KMS-11 (cell line): ENCODE results near the gene MGAT1.

Source experiments
- H2AFZ ChIP-seq: fragments of 200-600 bp; sonication (generic); 2 replicates; pipeline ENCODE4 v1.6.1; 2016; ENCODE audit warnings: antibody characterized with exemption, mixed run types, low read depth
- H3K27ac ChIP-seq: fragments of 200-600 bp; sonication (generic); 2 replicates; pipeline ENCODE4 v1.6.1; 2016; ENCODE audit warnings: mild to moderate bottlenecking, mixed run types
- H3K27me3 ChIP-seq: fragments of 200-600 bp; sonication (generic); 2 replicates; pipeline ENCODE4 v1.6.1; 2017; ENCODE audit warnings: mild to moderate bottlenecking, low read depth, mixed run types, moderate library complexity; ENCODE audit not compliant: insufficient read depth
- H3K36me3 ChIP-seq: fragments of 200-600 bp; sonication (generic); 2 replicates; pipeline ENCODE4 v1.6.1; 2017; ENCODE audit warnings: mild to moderate bottlenecking, mixed run types; ENCODE audit not compliant: insufficient read depth
- H3K4me1 ChIP-seq: fragments of 200-600 bp; sonication (generic); 2 replicates; pipeline ENCODE4 v1.6.1; 2016; ENCODE audit warnings: mild to moderate bottlenecking, low read depth, mixed run types; ENCODE audit not compliant: poor library complexity, severe bottlenecking
- H3K4me2 ChIP-seq: fragments of 200-600 bp; sonication (generic); 2 replicates; pipeline ENCODE4 v1.7.0; 2016; ENCODE audit warnings: mild to moderate bottlenecking, mixed run types
- H3K4me3 ChIP-seq: fragments of 200-600 bp; sonication (generic); IDR thresholded peaks from 2 replicates; pipeline ENCODE4 v1.6.1; 2017; ENCODE audit warnings: low read depth, low read length, mixed read lengths; ENCODE audit not compliant: insufficient read depth
- H3K79me2 ChIP-seq: fragments of 200-600 bp; sonication (generic); 2 replicates; pipeline ENCODE4 v1.6.1; 2016; ENCODE audit warnings: low read depth, mixed run types; ENCODE audit not compliant: insufficient read depth
- H3K9ac ChIP-seq: fragments of 200-600 bp; sonication (generic); 2 replicates; pipeline ENCODE4 v1.6.1; 2016; ENCODE audit warnings: mild to moderate bottlenecking, mixed run types
- H4K20me1 ChIP-seq: fragments of 200-600 bp; sonication (generic); 2 replicates; pipeline ENCODE4 v1.6.1; 2016; ENCODE audit warnings: mild to moderate bottlenecking, mixed run types; ENCODE audit not compliant: insufficient read depth
- CTCF ChIP-seq: fragments of 200-600 bp; sonication (generic); conservative IDR thresholded peaks from 2 replicates; pipeline ENCODE4 v1.6.1; 2017; ENCODE audit warnings: low read depth, mild to moderate bottlenecking, antibody characterized with exemption, low read length, moderate library complexity, mixed read lengths

Gene MGAT1

GRCh38 chr5:180839227-180839626, 36.6 kb upstream of the MGAT1 start:
- no peaks in the 10 kb centered on the region for H3K79me2 ChIP-seq
- no peaks in the 10 kb centered on the region for H3K27me3 ChIP-seq
- H3K27ac ChIP-seq = no peak overlapping the region
- no peak overlapping the region for H3K4me2 ChIP-seq
- H3K4me1 ChIP-seq = no peaks in the 10 kb centered on the region
- no peak overlapping the region for H2AFZ ChIP-seq
- no peak for TF ChIP-seq CTCF
- H3K36me3 ChIP-seq = no peaks in the 10 kb centered on the region; the same call in 1 of the 2 replicates
- no peak overlapping the region for H3K4me3 ChIP-seq
- H4K20me1 ChIP-seq = no peaks in the 10 kb centered on the region
- no peak overlapping the region for H3K9ac ChIP-seq

GRCh38 chr5:180837478-180837877, 34.9 kb upstream of the MGAT1 start:
- no peak overlapping the region for H3K4me2 ChIP-seq
- no peak for TF ChIP-seq CTCF
- H3K27ac ChIP-seq = no peak overlapping the region
- no peak overlapping the region for H3K4me3 ChIP-seq
- no peaks in the 10 kb centered on the region for H3K27me3 ChIP-seq
- no peaks in the 10 kb centered on the region; the same call in 1 of the 2 replicates for H3K36me3 ChIP-seq
- H3K79me2 ChIP-seq = 0 out of 2 replicates have a peak, but pooled peaks cover 2% of the 10 kb centered on the region
- no peak overlapping the region for H3K9ac ChIP-seq
- H4K20me1 ChIP-seq = no peaks in the 10 kb centered on the region
- no peak overlapping the region for H2AFZ ChIP-seq
- peaks cover 9% of the 10 kb centered on the region for H3K4me1 ChIP-seq

GRCh38 chr5:180832638-180833068, 30.0 kb upstream of the MGAT1 start:
- no peak overlapping the region for H2AFZ ChIP-seq
- H3K27ac ChIP-seq = peak overlapping the region; percentile 87; the same call in 1 of the 2 replicates

GRCh38 chr5:180831139-180832093, 28.8 kb upstream of the MGAT1 start:
- Histone ChIP-seq H2AFZ (peak overlapping the region; percentile 51), H3K36me3 (no peaks in the 10 kb centered on the region; the same call in 1 of the 2 replicates), H3K4me2 (peak overlapping the region; percentile 80), H3K27me3 (no peaks in the 10 kb centered on the region), H3K4me1 (peaks cover 21% of the 10 kb centered on the region), H4K20me1 (no peaks in the 10 kb centered on the region), H3K79me2 (peaks cover 25% of the 10 kb centered on the region; the same call in 1 of the 2 replicates), H3K4me3 (no peak overlapping the region), H3K9ac (peak overlapping the region; percentile 87), H3K27ac (peak overlapping the region; percentile 87)
- no peak for TF ChIP-seq CTCF

More at GRCh38 chr5:180832638-180833068, 30.0 kb upstream of the MGAT1 start:
- Histone ChIP-seq H3K36me3 (no peaks in the 10 kb centered on the region; the same call in 1 of the 2 replicates), H3K4me2 (peak overlapping the region; percentile 80), H4K20me1 (no peaks in the 10 kb centered on the region), H3K27me3 (no peaks in the 10 kb centered on the region), H3K9ac (0 out of 2 replicates have a peak overlapping the region, but pooled peaks have one; percentile 87), H3K4me3 (no peak overlapping the region), H3K79me2 (peaks cover 25% of the 10 kb centered on the region; the same call in 1 of the 2 replicates), H3K4me1 (peaks cover 21% of the 10 kb centered on the region)
- TF ChIP-seq CTCF = no peak
